ENCODE results near the gene MPV17L2. TPM values are rescaled to one million over a fixed set of nuclear protein-coding genes. Genes with fewer than 3 reads are reported as not detected.

Gene MPV17L2
- total RNA-seq, 4 donors from 2014 or later: 14.5 to 67.6 (median 21.2) TPM

GRCh38 chr19:18214779-18215433, 21.9 kb downstream of the MPV17L2 start:
- H3K27ac ChIP-seq (replicated peaks in 1 of 4): no peak overlapping the region
- WGBS: 70% methylated on average over 7 of the region's 7 CpGs
- no peak overlapping the region for H3K4me3 ChIP-seq
- TF ChIP-seq POLR2A (IDR thresholded peaks at IDR 0.05; ENCODE audit: low read depth) (no peak), EP300 (IDR thresholded peaks at IDR 0.05) (no peak), POLR2AphosphoS5 (IDR thresholded peaks at IDR 0.05) (no peak), CTCF (IDR thresholded peaks at IDR 0.05) (no peak)
- intact Hi-C loops (cut with DNase I): no loop called here
- H3K27me3 ChIP-seq: peaks cover 0 to 14% (median 0%) of the 10 kb centered on the region in 4 donors
- H3K36me3 ChIP-seq: no peaks in the 10 kb centered on the region
- no peak for DNase-seq (ENCODE audit: extremely low spot score)
- H3K9me3 ChIP-seq: no peaks in the 10 kb centered on the region
- H3K4me1 ChIP-seq: no peaks in the 10 kb centered on the region

- intact Hi-C loops (cut with DNase I): no loop called here
- H3K4me3 ChIP-seq: no peak overlapping the region
- H3K27ac ChIP-seq (replicated peaks in 1 of 4): no peak overlapping the region
- H3K4me1 ChIP-seq: peaks cover 0 to 7% (median 5%) of the 10 kb centered on the region in 4 donors
- 90% methylated on average over 4 of the region's 8 CpGs for WGBS
- DNase-seq (ENCODE audit: extremely low spot score): no peak
- H3K36me3 ChIP-seq: no peaks in the 10 kb centered on the region
- no peaks in the 10 kb centered on the region for H3K9me3 ChIP-seq
- H3K27me3 ChIP-seq: peaks cover 0 to 26% (median 7%) of the 10 kb centered on the region in 4 donors
- TF ChIP-seq CTCF (IDR thresholded peaks at IDR 0.05): no peak
- no peak for TF ChIP-seq EP300 (IDR thresholded peaks at IDR 0.05)
- no peak for TF ChIP-seq POLR2A (IDR thresholded peaks at IDR 0.05; ENCODE audit: low read depth)
- no peak for TF ChIP-seq POLR2AphosphoS5 (IDR thresholded peaks at IDR 0.05)
These were observed 23.8 kb downstream of the MPV17L2 start for GRCh38 chr19:18216789-18217188.

- intact Hi-C loops (cut with DNase I): no loop called here
- TF ChIP-seq POLR2A (IDR thresholded peaks at IDR 0.05; ENCODE audit: low read depth) (no peak), POLR2AphosphoS5 (IDR thresholded peaks at IDR 0.05) (no peak), EP300 (IDR thresholded peaks at IDR 0.05) (no peak), CTCF (IDR thresholded peaks at IDR 0.05) (no peak)
These were observed 25.1 kb downstream of the MPV17L2 start for GRCh38 chr19:18218159-18218558.

GRCh38 chr19:18218600-18218999, 25.6 kb downstream of the MPV17L2 start:
- intact Hi-C loops (cut with DNase I): no loop called here
- Histone ChIP-seq H3K9me3 (no peaks in the 10 kb centered on the region), H3K36me3 (no peaks in the 10 kb centered on the region), H3K4me1 (peaks cover 0 to 7% (median 5%) of the 10 kb centered on the region in 4 donors), H3K27ac (replicated peaks in 1 of 4) (no peak overlapping the region), H3K4me3 (no peak overlapping the region), H3K27me3 (peaks cover 0 to 26% (median 7%) of the 10 kb centered on the region in 4 donors)
- no peak for TF ChIP-seq POLR2AphosphoS5 (IDR thresholded peaks at IDR 0.05)
- no peak for TF ChIP-seq POLR2A (IDR thresholded peaks at IDR 0.05; ENCODE audit: low read depth)
- TF ChIP-seq CTCF (IDR thresholded peaks at IDR 0.05): no peak
- TF ChIP-seq EP300 (IDR thresholded peaks at IDR 0.05): no peak
- WGBS: 60% methylated on average over 2 of the region's 3 CpGs
- no peak for DNase-seq (ENCODE audit: extremely low spot score)

More at GRCh38 chr19:18218159-18218558, 25.1 kb downstream of the MPV17L2 start:
- 94% methylated on average over 2 of the region's 17 CpGs for WGBS
- Histone ChIP-seq H3K4me3 (no peak overlapping the region), H3K4me1 (peaks cover 0 to 7% (median 5%) of the 10 kb centered on the region in 4 donors), H3K27ac (replicated peaks in 1 of 4) (no peak overlapping the region), H3K27me3 (peaks cover 0 to 26% (median 7%) of the 10 kb centered on the region in 4 donors), H3K36me3 (no peaks in the 10 kb centered on the region), H3K9me3 (no peaks in the 10 kb centered on the region)
- DNase-seq (ENCODE audit: extremely low spot score): no peak
